GM15510 (cell line): ENCODE measurements around the gene MACC1.

ENCODE experiments used
- POLR2A ChIP-seq: IDR thresholded peaks from 3 replicates; pipeline ENCODE4 v1.6.1; 2011; ENCODE audit warnings: borderline replicate concordance; ENCODE audit not compliant: insufficient read length; ENCODE audit errors: extremely low read depth

Gene MACC1

GRCh38 chr7:20217193-20217948 lies at the start of gene MACC1:
Gene MACC1, minus strand, starts transcription at chr7:20217384. Its CDS starts 55,522 bp downstream, at chr7:20161862.
- peak; percentile 37 for TF ChIP-seq POLR2A

GRCh38 chr7:20264623-20265022 lies 47.4 kb upstream of the MACC1 start:
- TF ChIP-seq POLR2A, result no peak

GRCh38 chr7:20260223-20260622 lies 43.0 kb upstream of the MACC1 start:
- no peak for TF ChIP-seq POLR2A

GRCh38 chr7:20257212-20257611 lies 40.0 kb upstream of the MACC1 start:
- TF ChIP-seq POLR2A, result no peak

GRCh38 chr7:20249920-20250319 lies 32.7 kb upstream of the MACC1 start:
- no peak for TF ChIP-seq POLR2A

- TF ChIP-seq POLR2A, result no peak
These were observed 32.2 kb upstream of the MACC1 start for GRCh38 chr7:20249376-20249775.

GRCh38 chr7:20246236-20246635 lies 29.1 kb upstream of the MACC1 start:
- no peak for TF ChIP-seq POLR2A

GRCh38 chr7:20244334-20245120 lies 27.3 kb upstream of the MACC1 start:
- no peak for TF ChIP-seq POLR2A

- TF ChIP-seq POLR2A, result no peak
These were observed 24.7 kb upstream of the MACC1 start for GRCh38 chr7:20241911-20242261.

GRCh38 chr7:20241194-20241910 lies 24.2 kb upstream of the MACC1 start:
- no peak for TF ChIP-seq POLR2A

GRCh38 chr7:20240080-20240926 lies 23.1 kb upstream of the MACC1 start:
- no peak for TF ChIP-seq POLR2A

GRCh38 chr7:20238754-20239324 lies 21.7 kb upstream of the MACC1 start:
- no peak for TF ChIP-seq POLR2A

GRCh38 chr7:20238194-20238753 lies 21.1 kb upstream of the MACC1 start:
- TF ChIP-seq POLR2A, result no peak
